HL-60 (cell line): Measurements from ENCODE around the gene ZNF423.

Experiments
- DNase-seq, 2 experiments: peaks; one replicate each; pipeline ENCODE4 v3.0.0-alpha.2; 2010 to 2020; ENCODE audit warnings: low read depth in 1 of 2, low spot score in 1 of 2
- H3K27ac ChIP-seq: fragments of 250-450 bp; sonication (Bioruptor Pico); replicated peaks from 2 replicates; pipeline ENCODE4 v1.5.1; 2020; ENCODE audit warnings: mild to moderate bottlenecking, moderate library complexity
- H3K27me3 ChIP-seq: fragments of 250-450 bp; sonication (Bioruptor Pico); 2 replicates; pipeline ENCODE4 v1.5.1; 2021; ENCODE audit warnings: mild to moderate bottlenecking, moderate library complexity; ENCODE audit not compliant: insufficient read depth, poor library complexity, severe bottlenecking
- H3K4me3 ChIP-seq: replicated peaks from 2 replicates; pipeline ENCODE4 v1.5.1; 2011; ENCODE audit warnings: mild to moderate bottlenecking, control low read depth, low read length; ENCODE audit not compliant: insufficient read depth
- GABPA ChIP-seq: IDR thresholded peaks from 2 replicates; pipeline ENCODE4 v1.6.1; 2012; ENCODE audit warnings: low read depth
- POLR2AphosphoS5 ChIP-seq: IDR thresholded peaks from 2 replicates; pipeline ENCODE4 v1.6.1; 2012; ENCODE audit warnings: low read depth
- REST ChIP-seq: IDR thresholded peaks from 2 replicates; pipeline ENCODE4 v1.6.1; 2012; ENCODE audit warnings: low read depth; ENCODE audit not compliant: insufficient replicate concordance
- SPI1 ChIP-seq: IDR thresholded peaks from 2 replicates; pipeline ENCODE4 v1.6.1; 2012; ENCODE audit warnings: low read depth, mild to moderate bottlenecking, borderline replicate concordance
- TF ChIP-seq, protein P1 (sequence below): IDR thresholded peaks from one replicate; pipeline ENCODE4 v1.5.1; 2011; ENCODE audit warnings: low read length, control low read depth, inconsistent platforms; ENCODE audit not compliant: insufficient read depth

ZNF423 gene

GRCh38 chr16:49788572-49788971 is 67.3 kb downstream of the ZNF423 start:
- no peak overlapping the region for H3K27ac ChIP-seq
- TF ChIP-seq POLR2AphosphoS5 (no peak), GABPA (no peak), SPI1 (no peak), REST (no peak)
- TF ChIP-seq, protein P1, sequence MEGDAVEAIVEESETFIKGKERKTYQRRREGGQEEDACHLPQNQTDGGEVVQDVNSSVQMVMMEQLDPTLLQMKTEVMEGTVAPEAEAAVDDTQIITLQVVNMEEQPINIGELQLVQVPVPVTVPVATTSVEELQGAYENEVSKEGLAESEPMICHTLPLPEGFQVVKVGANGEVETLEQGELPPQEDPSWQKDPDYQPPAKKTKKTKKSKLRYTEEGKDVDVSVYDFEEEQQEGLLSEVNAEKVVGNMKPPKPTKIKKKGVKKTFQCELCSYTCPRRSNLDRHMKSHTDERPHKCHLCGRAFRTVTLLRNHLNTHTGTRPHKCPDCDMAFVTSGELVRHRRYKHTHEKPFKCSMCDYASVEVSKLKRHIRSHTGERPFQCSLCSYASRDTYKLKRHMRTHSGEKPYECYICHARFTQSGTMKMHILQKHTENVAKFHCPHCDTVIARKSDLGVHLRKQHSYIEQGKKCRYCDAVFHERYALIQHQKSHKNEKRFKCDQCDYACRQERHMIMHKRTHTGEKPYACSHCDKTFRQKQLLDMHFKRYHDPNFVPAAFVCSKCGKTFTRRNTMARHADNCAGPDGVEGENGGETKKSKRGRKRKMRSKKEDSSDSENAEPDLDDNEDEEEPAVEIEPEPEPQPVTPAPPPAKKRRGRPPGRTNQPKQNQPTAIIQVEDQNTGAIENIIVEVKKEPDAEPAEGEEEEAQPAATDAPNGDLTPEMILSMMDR: no peak
- no peak for DNase-seq
- no peak overlapping the region for H3K4me3 ChIP-seq
- no peaks in the 10 kb centered on the region for H3K27me3 ChIP-seq

DNA sequence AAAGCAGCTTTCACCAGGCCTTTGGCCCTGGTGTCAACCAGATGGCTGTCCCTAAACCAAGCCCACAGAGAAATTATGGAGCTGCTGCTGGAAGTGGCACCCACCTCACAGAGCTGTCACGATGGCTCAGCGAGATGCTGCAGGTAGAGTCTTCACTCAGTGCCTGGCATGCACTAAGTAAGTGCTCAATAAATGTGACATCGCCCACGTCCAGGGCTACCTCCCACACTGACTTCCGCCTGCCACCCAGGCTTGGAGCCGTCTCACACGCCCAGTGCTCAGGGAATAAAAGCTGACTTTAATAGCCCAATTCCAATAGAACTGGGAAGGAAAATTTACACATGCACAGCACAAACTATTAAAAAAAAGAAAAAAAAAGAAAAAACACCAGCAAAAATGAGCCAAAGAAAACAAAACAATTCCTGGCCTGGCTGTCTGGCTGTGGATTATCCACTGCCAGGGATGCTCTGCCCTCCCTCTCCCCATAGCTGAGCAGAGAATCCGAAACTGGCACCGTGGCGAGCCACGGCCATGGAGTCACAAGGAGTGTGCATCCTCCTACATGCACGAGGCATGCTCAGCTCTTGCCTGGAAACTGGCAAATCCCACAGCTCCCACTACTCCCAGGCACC is 68.9 kb downstream of the ZNF423 start:
- TF ChIP-seq REST (no peak), SPI1 (no peak), GABPA (no peak), POLR2AphosphoS5 (no peak)
- no peak for DNase-seq
- Histone ChIP-seq H3K27me3 (no peaks in the 10 kb centered on the region), H3K4me3 (no peak overlapping the region), H3K27ac (no peak overlapping the region)

GRCh38 chr16:49785970-49786369 is 69.9 kb downstream of the ZNF423 start:
- no peak for TF ChIP-seq POLR2AphosphoS5
- no peak for TF ChIP-seq SPI1
- TF ChIP-seq, protein P1: no peak
- no peak for TF ChIP-seq GABPA
- TF ChIP-seq REST: no peak
- no peak for DNase-seq
- no peak overlapping the region for H3K4me3 ChIP-seq
- H3K27me3 ChIP-seq: no peaks in the 10 kb centered on the region
- no peak overlapping the region for H3K27ac ChIP-seq
